NCI-H510A (cell line): ENCODE data around the gene DGKH.

Experiments used
- DNase-seq: peaks from one replicate; lab custom pipeline; 2025; lab: John Stamatoyannopoulos, UW

DGKH gene

GRCh38 chr13:42048342-42048683 is at the start of gene DGKH:
DGKH (plus strand) TSS chr13:42048648; CDS start chr13:42048774, 126 bp downstream.
- no peak for DNase-seq

DNA sequence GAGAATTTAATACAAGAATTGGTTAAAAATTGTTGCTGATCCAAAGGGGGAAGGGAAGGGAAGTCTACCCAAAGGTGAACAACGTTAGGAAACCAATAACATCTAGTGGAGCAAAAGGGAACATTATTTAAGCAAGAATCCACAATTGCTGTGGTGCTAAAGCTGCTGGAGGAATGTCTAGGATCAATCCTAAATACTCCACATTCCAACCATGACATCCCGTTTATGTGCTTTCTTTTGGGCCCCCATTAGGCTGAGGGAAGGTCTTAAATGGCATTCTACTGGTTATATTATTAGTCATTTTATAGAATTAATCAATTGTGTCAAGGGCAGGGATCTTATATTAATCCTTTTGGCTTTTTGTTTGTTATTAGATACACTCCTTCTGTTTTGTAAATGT is 47.6 kb upstream of the DGKH start:
- DNase-seq: no peak

DNA sequence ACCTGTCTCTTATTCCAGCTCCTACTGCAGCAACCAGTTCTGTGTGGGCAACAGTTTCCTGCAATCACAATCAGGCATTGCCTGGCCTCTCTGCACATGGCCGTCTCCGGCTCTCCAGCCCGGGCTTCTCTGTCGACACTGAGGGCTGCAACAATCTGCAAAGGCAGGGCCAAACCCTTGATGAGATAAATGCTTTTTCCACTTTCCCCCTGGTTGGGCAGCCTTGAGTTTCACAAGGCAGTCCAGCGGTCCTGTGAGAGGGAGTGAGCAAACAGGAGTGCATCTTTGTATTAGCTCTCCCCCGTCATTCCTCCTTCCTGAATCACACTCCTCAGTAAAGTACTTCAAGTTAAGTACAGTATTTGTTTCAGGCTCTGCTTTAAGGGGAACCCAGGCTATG is 46.9 kb upstream of the DGKH start:
- DNase-seq: no peak

DNA sequence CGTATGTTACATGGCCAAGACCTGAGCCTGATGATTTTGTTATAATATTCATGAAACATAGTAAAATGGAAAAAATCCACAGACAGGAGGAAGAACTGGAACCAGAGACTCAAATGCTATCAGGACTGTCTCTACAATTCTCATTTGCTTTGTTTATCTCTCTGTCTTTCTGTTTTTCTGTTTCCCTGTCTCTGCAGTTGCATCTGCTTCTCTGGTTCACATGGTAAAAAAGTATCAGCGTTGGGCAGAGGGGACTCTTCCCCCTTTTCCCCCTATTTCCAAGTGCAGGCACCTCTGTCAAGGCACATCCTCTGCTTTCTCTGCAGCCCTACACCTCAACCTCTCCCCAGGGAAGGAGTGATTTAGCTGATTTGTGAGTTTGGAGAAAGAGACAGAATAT is 46.4 kb upstream of the DGKH start:
- no peak for DNase-seq

GRCh38 chr13:42007844-42008243 is 40.6 kb upstream of the DGKH start:
- DNase-seq: no peak

GRCh38 chr13:42009057-42009456 is 39.4 kb upstream of the DGKH start:
- no peak for DNase-seq

GRCh38 chr13:42011601-42012350 is 36.7 kb upstream of the DGKH start:
- no peak for DNase-seq

GRCh38 chr13:42014119-42014518 is 34.3 kb upstream of the DGKH start:
- no peak for DNase-seq

DNA sequence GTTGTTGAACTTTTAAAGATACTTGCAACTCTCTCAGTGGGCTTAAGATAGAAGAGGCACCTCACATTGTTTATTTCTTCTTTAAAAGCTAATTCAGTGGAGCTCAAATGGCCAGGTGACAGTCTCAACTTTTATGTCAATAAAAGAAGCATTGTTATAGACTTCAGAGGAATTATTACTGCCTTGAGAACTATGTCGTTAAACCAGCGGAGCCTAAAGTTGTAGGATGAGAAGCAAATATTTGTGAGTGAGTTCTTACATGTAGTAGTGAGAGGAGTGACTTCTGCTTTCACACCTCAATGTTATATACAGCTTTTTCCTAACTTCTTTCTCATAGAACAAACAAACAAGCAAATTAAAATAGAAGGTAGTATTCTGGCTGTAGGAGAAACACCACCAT is 31.2 kb upstream of the DGKH start:
- DNase-seq: no peak

DNA sequence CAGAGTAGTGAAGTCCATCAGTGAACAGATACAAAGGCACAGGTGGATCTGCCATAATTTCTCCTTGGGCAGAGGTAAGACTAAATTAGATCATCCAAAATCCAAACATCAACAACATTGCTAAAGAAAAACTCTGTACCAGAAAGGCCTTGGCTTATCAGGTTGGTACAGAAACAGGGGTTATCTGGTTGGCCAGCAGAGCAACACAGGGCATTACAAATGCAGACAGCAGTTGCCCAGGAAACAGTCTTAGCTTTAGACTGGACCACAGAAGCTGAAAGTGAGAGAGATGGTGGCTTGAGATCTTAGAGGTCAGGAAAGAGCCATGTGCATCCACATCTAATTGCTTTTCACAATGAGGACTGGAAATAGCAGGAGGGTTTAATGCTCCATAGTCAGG is 26.6 kb upstream of the DGKH start:
- no peak for DNase-seq

DNA sequence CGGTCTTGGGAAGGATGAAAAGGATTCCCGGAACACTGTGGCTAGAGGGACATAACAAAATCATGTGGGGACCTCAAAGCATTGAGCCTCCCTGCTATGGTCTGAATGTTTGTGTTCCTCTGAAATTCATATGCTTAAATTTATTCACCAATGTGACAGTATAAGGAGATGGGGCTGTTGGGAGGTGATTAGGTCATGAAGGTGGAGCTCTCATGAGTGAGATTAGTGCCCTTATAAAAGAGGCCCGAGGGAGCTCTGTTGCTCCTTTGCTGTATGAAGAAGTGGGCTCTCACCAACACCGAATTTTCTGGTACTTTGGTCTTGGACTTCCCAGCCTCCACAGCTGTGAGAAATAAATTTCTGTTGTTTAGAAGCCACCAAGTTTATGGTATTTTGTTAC is 26.1 kb upstream of the DGKH start:
- no peak for DNase-seq

- DNase-seq: no peak
These were observed 25.5 kb upstream of the DGKH start for GRCh38 chr13:42022796-42023493.

GRCh38 chr13:42027286-42027685 is 21.2 kb upstream of the DGKH start:
- DNase-seq: no peak

- DNase-seq: no peak
These were observed 20.2 kb upstream of the DGKH start for GRCh38 chr13:42028113-42028799.

- DNase-seq: no peak
These were observed 12.4 kb upstream of the DGKH start for GRCh38 chr13:42035905-42036521.

GRCh38 chr13:42036711-42037110 is 11.7 kb upstream of the DGKH start:
- DNase-seq: no peak

DNA sequence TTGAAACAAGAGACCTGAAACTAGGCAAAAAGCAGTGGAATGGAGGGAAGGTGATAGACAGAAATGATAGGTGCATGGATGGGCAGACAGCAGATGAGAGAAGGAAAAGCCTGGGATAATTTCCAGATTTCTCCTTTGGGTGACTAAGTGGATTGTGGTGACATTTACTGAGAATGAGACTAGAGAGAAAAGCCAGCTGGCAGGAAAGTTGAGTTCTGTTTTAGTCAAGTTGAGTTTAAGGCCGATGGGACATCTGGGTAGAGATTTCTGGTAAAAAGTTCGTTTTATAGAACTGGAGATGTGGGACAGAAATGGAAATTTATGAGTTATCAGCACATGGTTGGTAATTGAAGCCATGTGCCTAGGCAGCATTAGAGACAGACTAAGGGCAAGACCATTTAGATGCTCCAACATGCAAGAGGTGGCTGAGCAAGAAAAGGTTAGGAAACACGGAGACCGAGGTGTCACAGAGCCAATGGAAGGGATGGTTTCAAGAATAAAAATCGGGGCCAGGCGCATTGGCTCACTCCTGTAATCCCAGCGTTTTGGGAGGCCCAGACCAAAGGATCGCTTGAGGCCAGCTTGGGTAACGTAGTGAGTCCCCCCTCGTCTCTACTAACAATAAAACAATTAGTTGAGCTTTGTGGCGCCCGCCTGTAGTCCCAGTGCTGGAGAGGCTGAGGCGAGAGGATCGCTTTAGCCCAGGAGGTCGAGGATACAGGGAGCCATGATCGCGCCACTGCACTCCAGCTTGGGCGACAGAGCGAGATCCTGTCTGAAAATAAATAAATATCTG is 9.6 kb upstream of the DGKH start:
- no peak for DNase-seq

DNA sequence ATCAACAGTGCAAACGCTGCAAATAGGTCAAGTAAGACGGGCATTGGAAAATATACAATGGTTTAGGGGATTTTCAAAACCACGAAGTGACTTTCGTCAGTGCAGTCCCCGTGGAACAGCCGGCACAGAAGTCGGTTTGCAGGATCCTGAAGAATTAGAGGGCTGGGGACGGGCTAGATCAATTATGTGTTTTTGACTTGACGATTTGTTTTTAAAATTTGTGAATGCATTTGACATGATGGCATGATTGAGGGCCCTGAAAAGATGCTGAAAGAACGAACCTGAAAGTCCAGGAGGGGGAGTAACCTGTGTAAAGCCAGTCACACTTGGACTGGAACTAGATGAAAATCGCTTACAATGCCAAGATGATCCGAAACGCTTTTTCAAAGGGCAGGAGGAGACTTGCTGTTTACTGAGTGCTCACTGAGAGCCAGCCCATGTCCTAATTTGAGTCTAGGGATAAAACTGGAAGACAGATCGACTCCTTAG is 8.9 kb upstream of the DGKH start:
- no peak for DNase-seq

- DNase-seq: no peak
These were observed 8.3 kb upstream of the DGKH start for GRCh38 chr13:42039946-42040729.

DNA sequence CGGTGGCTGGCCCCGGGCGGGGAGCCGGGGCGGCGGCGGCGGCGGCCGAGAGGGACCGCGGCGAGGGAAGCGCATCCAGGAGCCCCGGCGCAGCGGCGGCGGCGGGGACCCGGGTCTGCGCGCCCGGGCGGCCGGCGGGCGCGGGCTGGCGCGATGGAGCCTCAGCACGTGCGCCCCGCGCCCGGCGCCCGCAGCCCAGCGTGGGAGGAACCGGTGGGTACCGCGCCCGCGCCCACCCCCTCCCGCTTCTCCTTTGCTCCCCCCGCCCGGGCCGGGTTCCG is 7.8 kb upstream of the DGKH start:
- no peak for DNase-seq

DNA sequence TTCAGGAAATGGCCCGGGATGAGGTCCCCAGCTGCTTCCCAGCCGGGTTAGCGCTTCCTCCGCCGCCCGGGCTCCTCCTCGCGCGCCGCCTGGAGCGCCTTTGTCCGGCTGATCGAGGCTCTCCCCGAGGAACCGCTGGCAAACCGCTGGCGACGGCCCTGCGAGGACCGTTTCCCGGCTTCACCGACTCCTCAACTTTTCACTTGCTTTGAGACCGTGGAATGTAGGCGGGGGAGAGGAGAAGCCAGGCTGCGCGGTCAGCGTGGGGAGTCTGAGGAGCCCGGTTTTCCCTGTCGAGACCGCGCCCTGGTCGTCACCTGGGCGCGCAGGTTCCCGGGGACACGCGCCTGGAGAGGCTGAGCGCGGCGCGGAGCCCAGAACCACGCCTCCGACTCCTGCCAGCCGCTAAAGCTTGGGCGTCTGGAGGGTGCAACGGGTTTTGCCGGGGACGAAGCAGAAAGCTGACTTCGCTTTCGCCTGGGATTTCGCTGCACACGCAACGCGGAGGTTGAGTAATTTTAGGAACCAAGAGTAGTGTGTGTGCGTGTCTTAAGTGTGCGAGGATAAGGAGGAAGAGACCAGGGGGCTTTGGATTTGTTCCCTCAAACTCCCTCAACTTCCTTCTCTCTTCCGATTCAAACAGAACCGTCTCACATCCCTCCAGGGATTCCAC is 7.3 kb upstream of the DGKH start:
- DNase-seq: no peak
